GM19324 (cell line): ENCODE data around the gene PTPN18.

Source experiments
- ATAC-seq: cut with Tn5 transposase; IDR thresholded peaks from one replicate; pipeline ENCODE4 v1.9.1; 2021; ENCODE audit warnings: mild to moderate bottlenecking, moderate library complexity; ENCODE audit not compliant: unreplicated experiment, low FRiP score

Gene PTPN18

DNA sequence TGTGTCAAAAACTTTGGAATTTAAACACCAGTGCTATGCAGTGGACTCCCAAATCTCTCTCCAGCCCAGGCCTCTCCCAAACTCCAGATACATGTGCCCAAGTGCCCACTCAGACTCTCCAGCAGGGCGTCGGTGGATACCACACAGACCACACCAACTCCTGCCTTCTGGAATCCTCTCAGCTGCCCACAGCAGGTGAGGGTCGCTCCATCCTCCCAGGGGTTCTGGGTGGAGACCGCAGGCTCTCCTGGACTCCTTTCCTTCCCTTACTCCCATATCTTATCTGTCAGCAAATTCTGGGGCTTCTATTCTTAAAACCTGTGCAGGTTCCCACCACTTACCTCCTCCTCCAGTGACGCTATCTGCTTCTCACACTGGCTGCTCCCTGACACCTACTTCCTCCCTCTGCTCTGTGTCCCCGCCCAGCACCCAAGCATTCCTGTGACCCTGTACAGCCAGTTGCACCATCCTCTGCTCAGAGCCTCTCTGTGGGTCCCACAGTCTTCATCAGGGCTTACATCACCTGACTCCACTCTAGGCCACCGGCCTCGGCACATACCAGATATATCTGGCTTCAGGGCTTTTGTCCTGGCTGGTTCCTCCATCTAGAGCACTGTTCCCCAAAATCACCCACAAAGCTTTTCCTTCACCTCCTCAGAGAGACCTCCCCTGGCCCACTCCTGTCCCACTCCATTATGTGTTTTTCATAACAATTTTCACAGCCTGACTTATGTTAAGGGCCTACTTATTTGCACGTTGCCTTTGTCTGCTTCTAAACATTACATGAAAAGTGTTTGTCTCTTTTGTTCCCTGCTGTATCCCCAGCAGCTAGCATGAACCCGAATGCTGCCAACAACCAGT is 15.7 kb upstream of the PTPN18 start:
- no peak for ATAC-seq

DNA sequence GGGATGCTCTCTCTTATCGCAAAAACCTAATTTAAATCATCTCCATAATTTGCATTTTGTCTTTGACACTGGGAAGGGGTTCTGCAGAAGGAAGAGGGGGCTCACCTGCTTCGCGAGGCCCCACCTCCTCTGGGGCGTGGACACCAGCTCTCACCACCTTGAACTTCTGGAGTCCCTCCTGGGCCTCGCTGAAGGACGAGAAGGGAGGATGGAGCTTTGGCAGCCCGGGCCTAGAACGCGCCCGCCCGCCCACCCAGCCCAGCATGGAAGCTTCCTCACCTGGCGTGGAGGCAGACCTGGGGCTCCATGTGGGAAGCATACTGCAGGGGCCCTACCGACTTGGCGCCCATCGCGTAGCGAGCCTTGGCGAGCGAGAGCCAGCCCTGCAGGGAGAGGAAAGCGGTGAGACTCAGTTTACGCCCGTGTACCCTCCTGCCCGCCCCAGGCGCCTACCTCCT is 14.3 kb upstream of the PTPN18 start:
- ATAC-seq = no peak

DNA sequence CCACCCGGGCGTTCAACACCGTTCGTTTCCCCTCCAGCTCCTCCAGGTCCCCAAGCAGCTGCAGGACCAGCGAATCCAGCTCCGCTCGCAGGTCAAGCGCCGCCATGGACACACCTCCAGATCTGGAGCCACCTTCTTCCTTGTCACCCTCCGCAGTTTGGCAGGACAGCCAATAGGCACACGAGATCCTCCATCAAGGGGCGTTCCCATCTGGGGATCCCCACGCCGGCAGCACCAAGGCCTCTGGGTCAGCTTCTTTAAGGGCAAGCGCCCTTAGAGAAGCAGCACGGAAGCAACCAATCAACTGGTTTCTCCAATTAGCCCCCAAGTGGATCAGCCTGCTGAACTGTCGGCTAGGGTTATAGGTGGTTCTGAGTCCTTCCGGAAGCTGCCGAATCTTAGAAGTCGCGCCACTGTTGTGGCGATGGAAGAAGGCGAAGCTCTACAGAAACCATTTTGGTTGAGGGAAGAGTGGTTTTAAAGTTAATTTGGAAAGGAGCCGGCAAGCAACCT is 13.8 kb upstream of the PTPN18 start:
- ATAC-seq = peak; percentile 82

- ATAC-seq = peak; percentile 89
Observed at GRCh38 chr2:130342533-130343275, 13.2 kb upstream of the PTPN18 start, which contains the start of gene IMP4. TSS of gene IMP4 (plus strand) at chr2:130342897. CDS start at chr2:130342933, 36 bp downstream.

- no peak for ATAC-seq
Observed at GRCh38 chr2:130344578-130344977, 11.3 kb upstream of the PTPN18 start.

GRCh38 chr2:130345091-130345490 is 10.8 kb upstream of the PTPN18 start:
- ATAC-seq = no peak

DNA sequence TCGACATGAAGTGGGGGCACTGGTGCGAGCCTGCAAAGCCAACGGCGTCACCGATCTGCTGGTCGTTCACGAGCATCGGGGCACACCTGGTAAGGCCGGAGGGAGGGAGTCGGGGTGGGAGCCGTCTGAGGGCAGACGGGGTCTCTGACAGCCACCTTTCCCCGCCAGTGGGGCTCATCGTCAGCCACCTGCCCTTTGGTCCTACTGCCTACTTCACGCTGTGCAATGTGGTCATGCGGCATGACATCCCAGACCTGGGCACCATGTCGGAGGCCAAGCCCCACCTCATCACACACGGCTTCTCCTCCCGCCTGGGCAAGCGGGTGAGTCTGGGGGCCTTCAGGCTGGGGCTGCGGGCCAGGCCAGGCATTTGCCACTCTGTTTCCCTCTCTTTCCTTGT is 10.2 kb upstream of the PTPN18 start:
- no peak for ATAC-seq

DNA sequence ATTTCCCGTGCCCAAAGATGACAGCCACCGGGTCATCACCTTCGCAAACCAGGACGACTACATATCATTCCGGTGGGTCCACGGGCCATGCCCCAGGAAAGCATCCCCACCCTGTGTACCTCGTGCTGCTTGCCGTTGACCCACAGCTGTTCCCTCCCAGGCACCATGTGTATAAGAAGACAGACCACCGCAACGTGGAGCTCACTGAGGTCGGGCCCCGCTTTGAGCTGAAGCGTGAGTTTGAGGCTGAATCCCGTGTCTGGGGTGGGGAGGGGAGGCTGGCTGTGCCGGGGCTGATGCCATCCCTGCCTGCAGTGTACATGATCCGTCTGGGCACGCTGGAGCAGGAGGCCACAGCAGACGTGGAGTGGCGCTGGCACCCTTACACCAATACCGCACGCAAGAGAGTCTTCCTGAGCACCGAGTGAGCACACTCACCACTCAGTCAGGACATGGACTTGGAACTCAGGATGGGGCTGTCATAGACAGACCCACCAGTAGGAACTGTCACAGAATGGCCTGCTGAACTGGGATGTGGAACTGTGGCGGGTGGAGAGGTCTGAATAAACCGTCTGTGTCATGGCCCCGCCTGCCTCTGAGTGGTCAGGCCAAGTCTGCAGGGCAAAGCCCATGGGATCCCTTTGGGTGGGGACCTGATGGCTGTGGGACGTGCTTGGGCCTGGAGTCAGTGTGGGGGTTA is 9.7 kb upstream of the PTPN18 start:
- no peak for ATAC-seq

DNA sequence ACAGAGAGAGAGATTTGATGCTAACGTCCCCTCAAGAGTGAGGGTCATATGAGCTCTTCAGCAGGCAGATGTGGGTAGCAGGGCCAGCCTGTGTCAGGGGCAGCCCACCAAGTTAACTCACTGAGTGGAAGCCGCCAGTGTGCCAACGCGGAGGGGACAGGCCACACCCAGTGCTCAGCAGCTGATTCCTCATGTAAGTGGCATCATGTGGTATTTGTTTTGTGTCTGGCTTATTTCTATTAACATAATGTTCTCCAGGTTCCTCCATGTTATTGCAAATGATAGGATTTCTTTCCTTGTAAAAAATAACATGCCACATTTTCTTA is 9.2 kb upstream of the PTPN18 start:
- ATAC-seq = no peak

- no peak for ATAC-seq
Observed at GRCh38 chr2:130347220-130347925, 8.5 kb upstream of the PTPN18 start.

DNA sequence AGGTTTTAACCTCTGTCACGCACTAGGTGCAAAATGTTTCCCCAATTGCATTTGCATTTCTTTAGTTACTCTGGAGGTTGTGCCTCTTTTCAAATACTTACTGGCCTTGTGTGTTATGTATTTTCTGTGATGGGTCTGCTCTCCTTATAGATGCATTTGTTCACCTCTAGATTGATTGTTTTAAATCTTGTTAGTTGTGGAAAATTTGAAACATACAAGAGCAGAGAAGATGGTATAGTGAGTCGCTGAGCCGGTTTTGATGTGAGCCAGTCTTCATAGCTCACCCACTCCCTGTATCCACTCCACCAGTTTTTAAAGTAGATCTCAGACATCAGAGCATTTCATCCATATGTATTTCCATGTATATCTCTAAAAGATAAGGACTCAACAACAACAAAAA is 6.7 kb upstream of the PTPN18 start:
- ATAC-seq = no peak

DNA sequence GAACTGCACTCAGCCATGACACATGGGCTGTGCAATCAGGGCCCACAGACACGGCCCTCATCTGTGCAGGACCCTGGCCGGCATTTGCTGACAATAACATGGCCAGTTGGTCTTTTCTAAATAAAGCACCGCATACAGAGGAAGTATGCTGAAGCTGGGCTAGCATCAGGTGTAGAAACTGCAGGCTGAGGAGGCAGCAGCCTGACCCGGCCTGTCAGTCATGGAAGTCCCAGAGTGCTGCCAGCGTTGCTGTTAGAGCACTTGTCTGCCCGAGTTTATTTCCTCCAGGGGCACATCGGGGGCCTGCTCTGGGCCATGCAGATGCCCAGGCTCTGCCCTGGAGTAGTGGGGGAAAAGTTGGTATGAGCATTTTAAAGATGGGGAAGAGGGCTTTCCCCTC is 4.1 kb upstream of the PTPN18 start:
- ATAC-seq = no peak

DNA sequence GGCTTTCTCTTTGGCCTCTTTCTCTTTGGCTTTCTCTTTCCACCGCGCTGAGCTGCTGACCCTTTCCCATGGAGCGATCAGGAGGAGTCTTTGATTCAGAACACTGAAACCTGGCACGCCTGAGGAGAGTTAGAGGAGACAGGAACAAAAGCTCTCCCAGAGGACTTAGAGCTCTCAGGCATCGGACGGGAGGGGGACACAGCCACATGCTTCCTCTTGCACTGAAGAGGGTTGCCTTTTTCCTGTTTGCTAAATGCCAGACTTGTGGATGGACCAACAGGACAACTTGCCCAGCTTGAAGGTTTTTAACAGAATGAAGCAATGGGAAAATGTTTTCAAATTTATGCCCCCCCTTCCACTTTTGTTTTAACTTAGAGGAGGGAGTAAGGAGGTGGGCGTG is 3.6 kb upstream of the PTPN18 start:
- ATAC-seq = no peak

DNA sequence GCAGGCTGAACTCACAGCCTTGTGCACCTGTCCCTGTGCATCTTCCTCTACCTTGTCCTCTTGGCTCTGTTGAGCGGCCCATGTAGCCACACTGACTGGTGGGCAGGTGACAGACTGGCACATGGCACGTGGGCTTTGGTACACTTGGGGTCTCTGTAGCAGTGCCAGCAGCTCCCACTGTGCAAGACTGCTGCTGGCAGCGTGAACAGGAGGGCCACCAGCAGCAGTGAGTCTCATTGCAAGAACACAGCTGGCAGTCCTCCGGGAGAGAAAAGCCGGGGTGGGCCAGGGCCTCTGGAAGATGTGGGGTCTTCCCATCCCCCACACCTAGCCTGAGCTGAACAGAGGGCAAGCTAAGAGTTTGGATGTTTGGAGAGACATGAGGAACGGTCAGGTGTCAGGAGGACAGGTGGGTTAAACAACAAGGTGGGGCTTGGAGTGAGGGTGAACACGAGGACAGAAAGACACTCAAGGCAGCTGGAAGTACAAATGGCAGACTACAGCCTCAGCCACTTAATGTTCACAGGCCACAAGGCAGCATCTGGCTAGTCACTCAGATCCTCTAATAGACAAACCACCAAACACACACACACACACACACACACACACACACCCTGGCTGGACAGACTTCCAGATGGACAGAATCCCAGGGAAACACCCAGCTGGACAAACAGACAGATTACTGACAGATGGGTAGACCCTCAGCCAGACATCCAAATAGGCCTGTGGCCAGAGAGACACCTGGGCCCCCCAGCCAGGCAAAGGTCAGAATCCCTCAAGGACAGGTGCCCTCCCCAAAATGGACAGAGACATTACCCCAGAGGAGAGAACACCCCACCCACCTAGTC is 2.3 kb upstream of the PTPN18 start:
- no peak for ATAC-seq

DNA sequence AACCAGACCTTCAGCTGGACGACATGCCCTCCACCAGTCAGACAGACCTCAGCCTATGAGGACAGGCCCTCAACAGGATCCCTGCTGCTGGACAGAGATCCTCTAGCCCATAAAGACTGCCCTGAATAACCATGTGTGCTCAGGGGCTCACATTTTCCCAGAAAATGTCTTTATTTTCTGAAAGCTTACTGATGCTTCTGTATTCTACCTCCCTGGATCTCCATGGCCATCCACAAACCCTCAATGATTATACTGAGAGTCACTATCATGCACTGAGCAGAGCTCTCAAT is 1.8 kb upstream of the PTPN18 start:
- ATAC-seq = no peak

GRCh38 chr2:130355172-130355577 is 681 bp upstream of the PTPN18 start:
- ATAC-seq = no peak

GRCh38 chr2:130357864-130358263 is 2.0 kb downstream of the PTPN18 start:
- ATAC-seq = no peak

GRCh38 chr2:130358420-130359350 is 2.8 kb downstream of the PTPN18 start:
- ATAC-seq = no peak

DNA sequence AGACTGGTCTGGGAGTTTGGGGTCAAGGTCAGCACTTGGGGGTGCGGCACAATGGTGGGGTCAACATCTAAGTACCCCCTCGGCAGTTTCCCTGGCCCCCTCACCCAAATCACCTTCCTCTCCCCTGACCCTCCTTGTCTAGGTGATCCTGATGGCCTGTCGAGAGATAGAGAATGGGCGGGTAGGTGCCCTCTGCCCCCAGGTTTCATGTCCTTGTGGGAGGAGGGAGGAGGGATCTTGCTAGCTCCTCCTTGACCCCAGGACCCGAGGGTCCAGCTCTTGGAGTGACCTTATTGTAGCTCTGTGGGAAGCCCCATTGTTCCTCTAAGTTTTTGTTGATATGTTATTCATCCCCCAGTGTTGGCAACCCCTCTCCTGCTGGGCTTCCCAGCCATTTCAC is 3.6 kb downstream of the PTPN18 start:
- no peak for ATAC-seq
